Coronary artery (tissue), 2 donors: ENCODE results near the gene TSPAN9.

Source experiments
- DNase-seq: peaks from one replicate; pipeline ENCODE4 v3.0.0-alpha.2; 2017; ENCODE audit warnings: low spot score
- H3K27ac ChIP-seq, 2 donors: fragments of 200-600 bp; sonication (generic); one replicate each; pipeline ENCODE4 v1.5.1; 2016 to 2019
- H3K4me3 ChIP-seq: fragments of 200-600 bp; sonication (generic); 2 replicates; pipeline ENCODE4 v1.5.1; 2016; ENCODE audit warnings: mild to moderate bottlenecking, moderate library complexity
- TF ChIP-seq, protein P1 (sequence below): fragments of 200-600 bp; sonication (generic); IDR thresholded peaks from one replicate; pipeline ENCODE4 v1.5.1; 2019; ENCODE audit warnings: antibody characterized with exemption

The TSPAN9 gene

DNA sequence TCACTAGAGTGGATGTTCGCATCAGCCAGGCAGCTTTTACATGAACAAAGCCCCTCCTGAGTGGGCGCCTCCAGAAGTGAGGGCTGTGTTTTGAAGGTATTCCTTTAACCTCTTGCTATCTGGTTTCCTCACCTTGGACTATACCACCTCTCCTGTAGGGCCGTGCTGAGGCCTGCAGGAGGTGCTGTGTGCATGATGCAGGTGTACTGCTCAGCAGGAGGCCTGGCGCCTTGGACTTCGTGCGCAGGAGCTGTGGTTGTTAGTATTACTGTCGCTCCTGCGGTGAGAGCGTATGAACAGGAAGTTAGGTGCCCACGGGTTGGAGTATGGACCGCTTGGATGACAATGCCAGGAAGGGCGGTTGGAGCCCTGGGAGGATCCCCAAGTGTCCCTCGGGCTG, 130.7 kb downstream of the TSPAN9 start:
- H3K27ac ChIP-seq = no peak overlapping the region
- DNase-seq = no peak
- no peak overlapping the region for H3K4me3 ChIP-seq
- TF ChIP-seq, protein P1, sequence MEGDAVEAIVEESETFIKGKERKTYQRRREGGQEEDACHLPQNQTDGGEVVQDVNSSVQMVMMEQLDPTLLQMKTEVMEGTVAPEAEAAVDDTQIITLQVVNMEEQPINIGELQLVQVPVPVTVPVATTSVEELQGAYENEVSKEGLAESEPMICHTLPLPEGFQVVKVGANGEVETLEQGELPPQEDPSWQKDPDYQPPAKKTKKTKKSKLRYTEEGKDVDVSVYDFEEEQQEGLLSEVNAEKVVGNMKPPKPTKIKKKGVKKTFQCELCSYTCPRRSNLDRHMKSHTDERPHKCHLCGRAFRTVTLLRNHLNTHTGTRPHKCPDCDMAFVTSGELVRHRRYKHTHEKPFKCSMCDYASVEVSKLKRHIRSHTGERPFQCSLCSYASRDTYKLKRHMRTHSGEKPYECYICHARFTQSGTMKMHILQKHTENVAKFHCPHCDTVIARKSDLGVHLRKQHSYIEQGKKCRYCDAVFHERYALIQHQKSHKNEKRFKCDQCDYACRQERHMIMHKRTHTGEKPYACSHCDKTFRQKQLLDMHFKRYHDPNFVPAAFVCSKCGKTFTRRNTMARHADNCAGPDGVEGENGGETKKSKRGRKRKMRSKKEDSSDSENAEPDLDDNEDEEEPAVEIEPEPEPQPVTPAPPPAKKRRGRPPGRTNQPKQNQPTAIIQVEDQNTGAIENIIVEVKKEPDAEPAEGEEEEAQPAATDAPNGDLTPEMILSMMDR = no peak

DNA sequence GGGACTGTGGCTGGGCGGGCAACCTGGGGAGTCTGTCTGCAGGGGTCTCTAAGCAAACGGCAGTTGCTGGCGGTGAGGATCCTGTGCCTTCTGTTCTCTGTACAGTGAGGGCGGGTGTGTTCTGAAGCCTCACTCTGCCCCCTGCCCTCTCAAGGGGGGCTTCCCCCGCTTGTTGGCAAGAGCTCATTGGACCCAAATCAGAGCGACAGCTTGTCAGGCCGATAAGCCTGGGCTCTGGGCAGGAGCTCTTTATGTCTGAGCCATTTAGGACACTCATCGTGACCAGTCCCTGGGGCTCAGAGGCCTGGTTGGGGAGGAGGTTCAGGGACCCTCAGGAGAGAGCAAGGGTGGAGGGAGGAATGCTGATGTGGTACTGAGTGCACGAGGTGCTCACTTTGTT, 136.0 kb downstream of the TSPAN9 start:
- TF ChIP-seq, protein P1 = no peak
- no peak overlapping the region for H3K27ac ChIP-seq
- no peak for DNase-seq
- no peak overlapping the region for H3K4me3 ChIP-seq

DNA sequence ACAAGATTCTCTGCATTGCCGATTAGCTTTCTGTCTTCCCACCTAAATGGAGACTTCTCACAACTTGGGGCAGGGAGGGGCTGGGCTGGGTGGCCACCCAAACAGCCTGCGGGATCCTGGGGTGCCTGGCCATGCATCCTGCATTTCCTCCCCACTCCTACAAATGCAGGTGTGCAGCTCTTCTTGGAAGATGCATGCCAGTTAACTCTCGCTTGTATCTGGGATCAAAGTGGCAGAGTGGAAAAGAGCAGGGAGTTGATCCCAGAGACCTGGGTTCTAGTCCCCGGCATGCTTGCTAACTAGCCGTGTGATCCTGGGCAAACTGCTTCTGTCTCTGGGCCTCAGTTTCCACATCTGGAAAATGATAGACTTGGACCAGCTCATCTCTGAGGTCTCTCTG, 136.6 kb downstream of the TSPAN9 start:
- Histone ChIP-seq H3K4me3 (no peak overlapping the region), H3K27ac (no peak overlapping the region)
- no peak for DNase-seq
- TF ChIP-seq, protein P1 = no peak

- TF ChIP-seq, protein P1 = no peak
- H3K4me3 ChIP-seq = no peak overlapping the region
- DNase-seq = no peak
- H3K27ac ChIP-seq = no peak overlapping the region
Measured at GRCh38 chr12:3214526-3215365, 137.6 kb downstream of the TSPAN9 start.

DNA sequence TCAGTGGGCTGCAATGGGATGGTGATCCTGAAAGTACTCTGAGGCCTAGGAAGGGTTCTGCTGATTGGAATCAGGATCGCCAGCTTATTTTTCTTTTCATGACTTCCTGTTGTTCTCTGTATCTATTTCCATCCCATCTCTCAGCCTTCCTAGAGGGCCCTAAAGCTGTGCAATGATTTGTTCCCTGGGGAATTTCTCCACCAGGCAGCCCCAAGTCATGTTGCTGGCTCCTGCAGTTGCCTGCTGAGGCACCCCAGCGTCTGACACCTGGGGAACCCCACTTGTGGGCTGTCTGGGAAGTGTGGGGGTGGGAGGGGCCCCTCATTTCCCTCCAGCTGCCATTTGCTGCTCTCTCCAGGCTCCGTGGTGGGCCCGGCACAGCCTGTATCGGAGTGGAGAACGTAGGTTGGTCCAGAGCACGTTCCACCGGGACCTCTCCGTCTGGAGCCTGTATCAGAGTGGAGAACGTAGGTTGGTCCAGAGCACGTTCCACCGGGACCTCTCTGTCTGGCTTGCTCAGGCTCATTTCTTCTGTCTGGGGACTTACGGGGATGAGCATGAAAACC, 138.3 kb downstream of the TSPAN9 start:
- no peak overlapping the region for H3K4me3 ChIP-seq
- DNase-seq = no peak
- H3K27ac ChIP-seq = peak overlapping the region in 1 of 2 donors; percentile 79
- TF ChIP-seq, protein P1 = no peak

- no peak overlapping the region for H3K4me3 ChIP-seq
- no peak for DNase-seq
- H3K27ac ChIP-seq = peak overlapping the region; percentile 79 to 81
- TF ChIP-seq, protein P1 = no peak
Measured at GRCh38 chr12:3216097-3216496, 138.9 kb downstream of the TSPAN9 start.
